ENCODE measurements around the gene CTNNA3. TPM values are rescaled to one million over a fixed set of nuclear protein-coding genes. Genes with fewer than 3 reads are reported as not detected.

CTNNA3 gene
- total RNA-seq, 1 experiment from 2014 or later: 0.85 TPM

- BruUV-seq (replicated peaks): no TSS peak
- Histone ChIP-seq H3K9me3 (ENCODE audit: control insufficient read depth, insufficient read depth, low read depth, low read length) (no peaks in the 10 kb centered on the region), H3K4me1 (ENCODE audit: control insufficient read depth, insufficient read depth, low read length) (peaks cover 22% of the 10 kb centered on the region), H3K4me3 (ENCODE audit: low read depth in 2 of 2, low read length in 2 of 2) (peak overlapping the region in 1 of 2 experiments; percentile 34; a peak in 2 of 4 replicates), H3K27ac (ENCODE audit: low read length) (peak overlapping the region; percentile 82), H3K27me3 (ENCODE audit: control insufficient read depth, insufficient read depth, low read length) (no peaks in the 10 kb centered on the region), H3K36me3 (ENCODE audit: control insufficient read depth, insufficient read depth, low read length) (no peaks in the 10 kb centered on the region)
- POLR2A ChIA-PET: no interaction called here
- TF ChIP-seq TCF7L2 (IDR thresholded peaks at IDR 0.05; ENCODE audit: low read depth, low read length): no peak
- TF ChIP-seq POLR2AphosphoS5 (IDR thresholded peaks at IDR 0.05; ENCODE audit: low read depth, low read length): 0 out of 2 replicates have a peak, but pooled peaks have one; percentile 32
- in situ Hi-C loops (cut with HindIII; ENCODE audit: low pct_unique_long_range_greater_than_20kb, low sequenced_read_pairs) (no loop called here), intact Hi-C loops (cut with micrococcal nuclease; ENCODE audit: unreplicated experiment) (no loop called here)
- ATAC-seq: peak; percentile 93
- CTCF ChIA-PET: no interaction called here
- peak; percentile 71 for DNase-seq (ENCODE audit: low read depth, low spot score)
Observed at GRCh38 chr10:67606572-67606971, 89.4 kb downstream of the CTNNA3 start.

- Histone ChIP-seq H3K9me3 (ENCODE audit: control insufficient read depth, insufficient read depth, low read depth, low read length) (peaks cover 4% of the 10 kb centered on the region; the same call in 1 of the 2 replicates), H3K27me3 (ENCODE audit: control insufficient read depth, insufficient read depth, low read length) (no peaks in the 10 kb centered on the region), H3K27ac (ENCODE audit: low read length) (no peak overlapping the region), H3K4me1 (ENCODE audit: control insufficient read depth, insufficient read depth, low read length) (peaks cover 13% of the 10 kb centered on the region), H3K36me3 (ENCODE audit: control insufficient read depth, insufficient read depth, low read length) (no peaks in the 10 kb centered on the region), H3K4me3 (ENCODE audit: low read depth in 2 of 2, low read length in 2 of 2) (no peak overlapping the region)
- POLR2A ChIA-PET: no interaction called here
- ATAC-seq (no peak), DNase-seq (ENCODE audit: low read depth, low spot score) (no peak)
- CTCF ChIA-PET: no interaction called here
- intact Hi-C loops (cut with micrococcal nuclease; ENCODE audit: unreplicated experiment) (no loop called here), in situ Hi-C loops (cut with HindIII; ENCODE audit: low pct_unique_long_range_greater_than_20kb, low sequenced_read_pairs) (no loop called here)
- TF ChIP-seq CTCF (IDR thresholded peaks at IDR 0.05) (no peak), REST (IDR thresholded peaks at IDR 0.05; ENCODE audit: insufficient read depth in 1 of 2, low read depth in 2 of 2, low read length in 1 of 2) (no peak), POLR2AphosphoS5 (IDR thresholded peaks at IDR 0.05; ENCODE audit: low read depth, low read length) (no peak), SIN3A (IDR thresholded peaks at IDR 0.05; ENCODE audit: borderline replicate concordance, insufficient read depth, low read depth, low read length) (no peak), TCF7L2 (IDR thresholded peaks at IDR 0.05; ENCODE audit: low read depth, low read length) (no peak)
- no TSS peak for BruUV-seq (replicated peaks)
Observed at GRCh38 chr10:67603701-67604100, 92.3 kb downstream of the CTNNA3 start.

- TF ChIP-seq REST (IDR thresholded peaks at IDR 0.05; ENCODE audit: insufficient read depth in 1 of 2, low read depth in 2 of 2, low read length in 1 of 2) (no peak), POLR2AphosphoS5 (IDR thresholded peaks at IDR 0.05; ENCODE audit: low read depth, low read length) (no peak), SIN3A (IDR thresholded peaks at IDR 0.05; ENCODE audit: borderline replicate concordance, insufficient read depth, low read depth, low read length) (no peak), CTCF (IDR thresholded peaks at IDR 0.05) (no peak), TCF7L2 (IDR thresholded peaks at IDR 0.05; ENCODE audit: low read depth, low read length) (no peak)
- Histone ChIP-seq H3K9me3 (ENCODE audit: control insufficient read depth, insufficient read depth, low read depth, low read length) (peaks cover 4% of the 10 kb centered on the region; the same call in 1 of the 2 replicates), H3K4me3 (ENCODE audit: low read depth in 2 of 2, low read length in 2 of 2) (no peak overlapping the region), H3K4me1 (ENCODE audit: control insufficient read depth, insufficient read depth, low read length) (peaks cover 13% of the 10 kb centered on the region), H3K27me3 (ENCODE audit: control insufficient read depth, insufficient read depth, low read length) (no peaks in the 10 kb centered on the region), H3K27ac (ENCODE audit: low read length) (no peak overlapping the region; the same call in 1 of the 2 replicates), H3K36me3 (ENCODE audit: control insufficient read depth, insufficient read depth, low read length) (no peaks in the 10 kb centered on the region)
- in situ Hi-C loops (cut with HindIII; ENCODE audit: low pct_unique_long_range_greater_than_20kb, low sequenced_read_pairs) (no loop called here), intact Hi-C loops (cut with micrococcal nuclease; ENCODE audit: unreplicated experiment) (no loop called here)
- ChIA-PET CTCF (no interaction called here), POLR2A (no interaction called here)
- ATAC-seq (no peak), DNase-seq (ENCODE audit: low read depth, low spot score) (no peak)
- BruUV-seq (replicated peaks): no TSS peak
Observed at GRCh38 chr10:67603086-67603485, 92.9 kb downstream of the CTNNA3 start.
